Muscle of arm (tissue), 14 donors: ENCODE measurements around the gene SBDS. TPM values are rescaled to one million over a fixed set of nuclear protein-coding genes. Genes with fewer than 3 reads are reported as not detected.
"Not testable (repeated sequence)": the region's sequence is repeated elsewhere in the genome, so short reads cannot be mapped to it uniquely, and the experiment has no call there.

ENCODE experiments used
- DNase-seq: peaks from one replicate; pipeline ENCODE4 v3.0.0-alpha.2; 2013
- long read RNA-seq, 11 donors: transcript quantifications; one replicate each; lab custom pipeline, GENCODE V29; 2026
- polyA plus RNA-seq, 12 donors: library from polyadenylated mRNA; unstranded; fragments of 120-200 nt; gene quantifications; one replicate each; pipeline ENCODE4 v1.2.1, GENCODE V29; 2013; ENCODE audit not compliant: insufficient read length in 12 of 12

Gene SBDS
- 100 to 1,000 TPM in 11 of 12 donors, not detected in 1; 174 to 315 (median 260) TPM for polyA plus RNA-seq
- long read RNA-seq, donor 1, transcript SBDS-201 (5 exons, 1,631 nt) = major isoform, 40 of 82 reads
- long read RNA-seq, donor 1, partial matches to known transcripts = 42 of 82 reads
- long read RNA-seq, donor 1, other reads (novel, unspliced or antisense) = 0 of 82 reads
- long read RNA-seq, donor 2, transcript SBDS-201 (5 exons, 1,631 nt) = major isoform, 160 of 177 reads
- long read RNA-seq, donor 2, partial matches to known transcripts = 16 of 177 reads
- long read RNA-seq, donor 2, other reads (novel, unspliced or antisense) = 0 of 177 reads
- long read RNA-seq, donor 3, transcript SBDS-201 (5 exons, 1,631 nt) = major isoform, 49 of 55 reads
- long read RNA-seq, donor 3, partial matches to known transcripts = 6 of 55 reads
- long read RNA-seq, donor 3, other reads (novel, unspliced or antisense) = 0 of 55 reads
- long read RNA-seq, donor 4, transcript SBDS-201 (5 exons, 1,631 nt) = major isoform, 47 of 58 reads
- long read RNA-seq, donor 4, partial matches to known transcripts = 11 of 58 reads
- long read RNA-seq, donor 4, other reads (novel, unspliced or antisense) = 0 of 58 reads
- long read RNA-seq, donor 5, transcript SBDS-201 (5 exons, 1,631 nt) = major isoform, 162 of 241 reads
- long read RNA-seq, donor 5, partial matches to known transcripts = 78 of 241 reads
- long read RNA-seq, donor 5, other reads (novel, unspliced or antisense) = 0 of 241 reads
- long read RNA-seq, donor 6, transcript SBDS-201 (5 exons, 1,631 nt) = major isoform, 64 of 80 reads
- long read RNA-seq, donor 6, partial matches to known transcripts = 16 of 80 reads
- long read RNA-seq, donor 6, other reads (novel, unspliced or antisense) = 0 of 80 reads
- long read RNA-seq, donor 7, transcript SBDS-201 (5 exons, 1,631 nt) = major isoform, 41 of 59 reads
- long read RNA-seq, donor 7, partial matches to known transcripts = 18 of 59 reads
- long read RNA-seq, donor 7, other reads (novel, unspliced or antisense) = 0 of 59 reads
- long read RNA-seq, donor 8, transcript SBDS-201 (5 exons, 1,631 nt) = major isoform, 173 of 266 reads
- long read RNA-seq, donor 8, partial matches to known transcripts = 81 of 266 reads
- long read RNA-seq, donor 8, other reads (novel, unspliced or antisense) = 11 of 266 reads
- long read RNA-seq, donor 9, transcript SBDS-201 (5 exons, 1,631 nt) = major isoform, 56 of 88 reads
- long read RNA-seq, donor 9, partial matches to known transcripts = 31 of 88 reads
- long read RNA-seq, donor 9, other reads (novel, unspliced or antisense) = 0 of 88 reads
- long read RNA-seq, donor 10, transcript SBDS-201 (5 exons, 1,631 nt) = major isoform, 120 of 169 reads
- long read RNA-seq, donor 10, partial matches to known transcripts = 49 of 169 reads
- long read RNA-seq, donor 10, other reads (novel, unspliced or antisense) = 0 of 169 reads
- long read RNA-seq, donor 11, transcript SBDS-201 (5 exons, 1,631 nt) = major isoform, 86 of 125 reads
- long read RNA-seq, donor 11, partial matches to known transcripts = 39 of 125 reads
- long read RNA-seq, donor 11, other reads (novel, unspliced or antisense) = 0 of 125 reads

DNA sequence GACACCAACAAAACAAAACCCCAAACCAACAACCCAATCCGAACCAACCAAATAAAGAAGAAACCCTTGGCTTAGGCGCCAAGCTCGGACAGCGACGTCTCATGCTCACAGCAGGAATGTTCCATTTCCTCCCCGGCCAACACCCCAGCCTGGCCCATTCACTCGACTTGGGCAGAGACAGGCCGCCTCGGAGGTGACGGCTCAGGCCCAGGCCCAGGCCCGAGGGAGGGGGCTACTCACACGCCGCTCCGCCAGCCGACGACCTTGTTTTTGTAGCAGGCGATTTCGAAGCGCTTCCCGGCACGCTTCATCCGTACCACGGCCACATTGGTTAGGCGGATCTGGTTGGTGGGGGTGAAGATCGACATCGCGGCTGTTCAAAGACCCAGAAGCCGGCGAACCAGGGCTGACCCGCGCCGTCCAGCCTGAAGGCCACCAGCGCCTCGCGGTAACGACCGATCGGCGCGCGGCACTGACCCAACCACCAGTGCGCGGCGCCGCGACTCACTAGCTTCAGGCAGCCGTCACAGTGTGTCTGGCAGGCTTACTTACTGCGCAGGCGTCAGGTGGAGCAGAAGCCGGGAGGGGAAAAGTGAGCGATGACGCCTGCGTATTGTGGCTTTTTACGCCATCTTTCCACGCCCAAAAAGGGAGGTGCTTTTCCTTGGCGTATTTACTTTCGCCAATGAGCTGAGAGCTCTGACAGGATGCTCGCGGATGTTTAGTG, at the start of gene SBDS:
TSS of gene SBDS (minus strand) at position 537 of the 727 bp plus-strand sequence. CDS start at position 368, 169 bp downstream.
- DNase-seq = peak; percentile 98

DNA sequence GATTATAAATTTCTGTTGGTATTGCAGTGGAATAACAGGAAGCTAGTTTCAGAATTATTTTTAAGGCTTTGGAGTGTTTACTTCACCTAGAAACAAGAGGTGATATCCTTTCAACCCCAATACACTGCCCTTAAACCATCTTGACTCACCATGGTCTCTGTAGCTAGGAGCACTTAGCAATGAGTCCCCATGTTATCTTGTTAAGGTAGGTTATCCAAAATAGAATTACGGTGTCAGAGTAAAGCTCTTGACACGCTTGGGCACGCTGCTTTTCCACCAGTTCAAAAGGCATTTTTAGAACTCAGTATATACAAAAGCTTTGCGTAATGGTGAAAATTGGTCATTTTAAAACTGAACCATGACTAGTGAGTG, 48.2 kb upstream of the SBDS start:
- not testable (repeated sequence) for DNase-seq

DNA sequence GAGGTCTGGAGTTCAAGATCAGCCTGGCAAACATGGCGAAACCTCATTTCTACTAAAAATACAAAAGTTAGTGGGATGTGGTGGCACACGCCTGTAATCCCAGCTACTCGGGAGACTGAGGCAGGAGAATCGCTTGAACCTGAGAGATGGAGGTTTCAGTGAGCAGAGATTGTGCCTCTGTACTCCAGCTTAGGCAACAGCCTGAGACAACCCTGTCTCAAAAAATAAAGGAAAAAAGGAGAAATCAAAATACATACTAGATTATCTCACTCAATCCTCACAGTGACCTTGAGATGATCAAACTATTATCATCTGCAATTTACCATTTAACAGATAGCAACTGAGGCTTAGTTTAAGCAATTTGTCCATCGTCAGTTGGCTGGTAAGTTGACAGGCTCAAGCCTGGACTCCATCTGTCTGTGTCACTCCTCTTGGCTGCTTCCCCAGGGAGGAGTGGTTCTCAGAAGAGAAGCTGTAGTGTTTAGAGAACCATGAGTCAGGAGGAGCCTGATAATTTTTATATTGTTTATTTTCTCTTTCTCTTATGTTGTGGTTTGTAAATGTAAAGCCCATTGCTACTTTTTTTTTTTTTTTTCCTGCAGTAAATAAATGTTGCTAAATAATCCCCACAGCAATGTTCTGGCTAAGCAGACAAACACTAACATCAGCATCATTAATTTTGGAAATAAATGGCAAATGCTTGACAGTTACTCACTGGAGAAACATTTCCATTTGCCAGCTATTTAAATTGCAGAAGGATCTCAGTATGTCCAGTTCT, 47.6 kb upstream of the SBDS start:
- DNase-seq = peak; percentile 13

DNA sequence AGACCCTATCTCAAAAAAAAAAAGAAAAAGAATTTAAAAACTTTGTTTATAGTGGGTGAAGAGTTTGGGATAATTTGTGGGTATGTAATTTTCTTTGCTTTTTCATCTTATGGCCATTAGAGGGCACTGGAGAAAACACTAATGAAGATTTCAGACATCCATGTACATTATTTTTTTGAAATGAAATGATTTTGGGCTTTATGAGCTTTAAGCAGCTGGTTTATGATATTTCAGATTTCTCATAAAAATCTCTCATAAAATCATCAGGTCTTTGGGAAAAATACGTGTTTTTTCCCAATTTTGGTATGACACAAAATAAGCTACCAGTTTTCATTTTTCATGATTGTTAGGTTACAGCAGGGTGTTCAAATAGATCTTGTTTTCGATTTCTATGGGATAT, 45.4 kb upstream of the SBDS start:
- DNase-seq = not testable (repeated sequence)

DNA sequence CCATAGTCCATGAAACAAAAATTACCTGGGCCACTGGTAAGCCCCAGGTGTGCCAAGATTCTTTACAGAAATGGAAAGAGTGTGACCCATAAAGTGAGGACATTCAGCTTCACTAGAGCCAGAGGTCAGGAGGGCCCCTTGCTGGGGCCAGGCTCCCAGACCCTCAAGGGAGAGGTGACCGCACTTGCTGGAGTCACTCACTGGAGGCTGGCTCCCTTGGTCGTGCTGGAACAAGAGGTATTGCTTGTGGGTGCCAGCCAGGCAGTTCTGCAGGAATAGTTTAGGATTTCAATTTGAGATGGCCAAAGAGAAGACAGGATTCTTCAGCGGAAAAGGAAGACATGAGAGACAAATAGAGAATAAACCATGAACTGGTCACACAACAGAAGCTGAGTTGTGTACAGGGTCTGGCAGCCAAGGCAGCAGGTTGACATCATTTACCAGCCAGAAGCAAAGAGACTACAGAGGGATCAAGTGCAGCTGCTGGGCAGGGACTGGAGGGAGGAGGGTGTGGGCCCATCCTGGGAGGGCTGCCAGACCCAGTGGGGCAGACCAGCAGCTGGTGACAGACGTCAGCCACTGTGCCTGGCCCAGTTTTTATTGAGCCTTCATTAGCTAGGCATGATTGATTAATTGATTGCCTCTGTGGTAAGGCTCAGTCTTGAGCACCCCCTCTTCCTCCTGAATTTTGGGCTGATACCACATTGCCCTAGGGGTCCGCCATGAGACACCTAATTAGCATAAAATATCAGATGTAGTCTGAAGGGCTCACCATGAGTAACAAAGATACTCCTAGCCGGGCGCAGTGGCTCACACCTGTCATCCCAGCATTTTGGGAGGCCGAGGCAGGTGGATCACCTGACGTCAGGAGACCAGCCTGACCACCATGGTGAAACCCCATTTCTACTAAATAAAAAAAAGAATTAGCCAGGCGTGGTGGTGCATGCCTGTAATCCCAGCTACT, 41.3 kb upstream of the SBDS start:
- not testable (repeated sequence) for DNase-seq

DNA sequence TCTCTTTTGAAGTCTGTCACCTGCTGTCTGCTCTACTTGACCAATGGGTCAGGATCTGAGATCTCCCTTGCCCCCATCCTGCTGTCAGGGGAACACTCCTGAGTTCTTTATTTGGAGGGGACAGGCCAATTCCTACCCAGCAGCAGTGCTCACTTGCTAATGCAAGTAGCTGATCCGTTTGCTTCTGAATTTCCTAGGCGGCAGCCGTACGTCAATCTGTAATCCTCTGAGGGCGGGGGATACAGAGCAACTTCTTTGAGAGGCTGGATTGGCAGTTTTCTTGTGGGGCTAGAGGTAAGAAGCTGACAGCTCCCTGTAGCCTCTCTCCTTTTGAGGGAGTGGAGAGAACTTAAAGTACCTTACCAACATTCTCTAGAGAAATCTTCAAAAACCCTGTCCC, 37.9 kb upstream of the SBDS start:
- no peak for DNase-seq

DNA sequence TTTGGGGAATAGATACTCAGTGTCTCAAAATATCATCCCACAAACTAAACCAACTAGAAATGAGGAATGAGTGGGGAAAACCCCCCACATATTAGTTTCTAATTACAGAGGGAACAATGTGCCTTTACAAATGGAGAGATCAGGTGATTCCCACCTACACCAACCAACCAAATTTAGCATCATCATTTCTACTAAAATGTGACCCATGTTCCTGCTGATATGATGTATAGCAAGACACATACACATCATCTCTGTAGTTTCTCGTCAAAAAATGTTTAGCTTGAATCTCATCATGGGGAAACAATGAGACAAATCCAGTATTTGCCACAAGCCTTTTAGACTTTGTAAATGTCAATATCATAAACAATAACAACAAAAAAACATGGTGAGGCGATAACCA, 36.3 kb upstream of the SBDS start:
- not testable (repeated sequence) for DNase-seq

DNA sequence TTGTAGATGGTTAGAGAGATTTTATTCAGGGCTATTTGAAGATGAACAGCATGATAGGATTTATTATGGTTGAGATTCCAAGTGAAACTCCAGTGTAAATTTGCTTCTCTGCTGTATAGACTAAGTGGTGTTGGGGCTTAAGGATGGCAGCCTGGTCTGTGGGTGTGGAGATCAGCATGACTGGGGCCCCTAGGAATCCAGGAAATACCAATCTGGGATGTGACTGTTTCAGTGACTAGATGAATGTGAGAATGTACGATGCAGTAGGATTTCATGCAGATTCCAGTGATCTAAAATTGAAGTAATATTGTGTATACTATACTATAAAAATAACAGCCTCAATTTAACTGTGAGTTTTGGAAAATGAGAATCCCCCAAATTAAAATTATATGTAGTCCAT, 30.1 kb upstream of the SBDS start:
- DNase-seq = not testable (repeated sequence)

DNA sequence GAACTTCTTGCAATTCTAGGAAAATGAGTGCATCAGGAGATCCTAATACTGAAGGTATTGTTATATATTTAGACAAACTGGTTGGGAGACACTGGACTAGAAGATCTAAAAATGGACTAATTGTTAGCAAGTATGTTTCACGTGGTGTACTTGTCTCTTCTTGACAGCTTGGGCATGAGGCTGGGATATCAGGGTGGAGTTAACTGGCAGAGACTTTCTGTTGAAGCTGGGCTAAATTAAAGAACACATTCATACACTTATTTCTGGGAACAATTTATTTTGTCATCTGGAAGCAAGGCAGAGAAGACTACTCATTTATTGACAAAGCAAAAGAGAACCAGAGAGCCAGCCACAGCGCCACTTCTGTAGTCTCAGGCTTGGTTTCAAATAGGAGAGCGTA, 27.1 kb upstream of the SBDS start:
- DNase-seq = no peak

DNA sequence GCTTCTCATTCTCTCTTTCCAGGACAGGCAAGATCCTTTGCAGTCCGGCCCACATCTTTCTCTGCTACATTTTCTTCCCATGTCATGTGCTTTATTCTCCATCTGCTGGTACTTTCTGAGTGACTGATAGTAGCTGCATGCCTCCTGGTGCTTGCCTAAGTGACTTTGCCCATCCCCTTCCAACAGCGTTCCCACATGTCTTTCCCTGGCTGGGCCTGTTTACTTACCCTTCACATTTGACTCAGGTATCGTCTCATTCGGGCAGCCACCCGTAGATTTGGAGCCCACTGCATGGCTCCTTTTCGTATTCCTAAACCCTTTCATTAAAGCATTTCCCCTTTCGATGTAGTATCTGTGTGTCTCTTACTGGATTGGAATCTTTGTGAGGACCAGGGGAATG, 25.9 kb upstream of the SBDS start:
- DNase-seq = no peak

DNA sequence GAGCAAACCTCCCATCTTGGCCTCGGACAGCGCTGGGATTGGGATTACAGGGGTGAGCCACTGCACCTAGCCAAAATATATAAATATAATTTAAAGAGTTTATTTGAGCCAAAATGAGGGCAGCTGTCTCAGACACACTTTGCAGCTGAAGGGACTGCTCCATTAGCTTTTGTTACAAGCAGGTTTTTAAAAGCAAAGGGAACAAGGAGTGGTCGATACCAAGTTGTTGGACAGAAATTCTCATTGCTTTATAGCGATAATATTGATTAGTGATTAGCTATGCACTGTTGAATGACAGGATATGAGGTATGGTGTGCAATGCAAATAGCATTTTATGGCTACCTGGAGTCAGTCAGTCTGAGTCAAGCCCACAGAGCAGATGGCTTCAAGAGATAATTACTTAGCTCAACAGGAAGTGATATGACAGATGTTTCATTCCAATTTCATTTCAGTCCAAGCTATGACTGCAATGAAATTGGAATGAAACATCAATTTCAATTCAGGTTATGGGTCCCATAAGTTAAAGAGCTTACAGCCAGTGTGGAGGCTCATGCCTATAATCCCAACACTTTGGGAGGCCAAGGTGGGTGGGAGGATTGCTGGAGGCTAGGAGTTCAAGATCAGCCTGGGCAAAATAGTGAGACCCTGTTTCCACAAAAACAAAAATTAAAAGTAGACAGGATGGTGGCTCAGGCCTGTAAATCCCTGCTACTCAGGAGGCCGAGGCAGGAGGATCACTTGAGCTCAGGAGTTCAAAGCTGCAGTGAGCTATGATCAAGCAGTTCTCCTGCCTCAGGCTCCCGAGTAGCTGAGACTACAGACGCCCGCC, 24.4 kb upstream of the SBDS start:
- DNase-seq = no peak

DNA sequence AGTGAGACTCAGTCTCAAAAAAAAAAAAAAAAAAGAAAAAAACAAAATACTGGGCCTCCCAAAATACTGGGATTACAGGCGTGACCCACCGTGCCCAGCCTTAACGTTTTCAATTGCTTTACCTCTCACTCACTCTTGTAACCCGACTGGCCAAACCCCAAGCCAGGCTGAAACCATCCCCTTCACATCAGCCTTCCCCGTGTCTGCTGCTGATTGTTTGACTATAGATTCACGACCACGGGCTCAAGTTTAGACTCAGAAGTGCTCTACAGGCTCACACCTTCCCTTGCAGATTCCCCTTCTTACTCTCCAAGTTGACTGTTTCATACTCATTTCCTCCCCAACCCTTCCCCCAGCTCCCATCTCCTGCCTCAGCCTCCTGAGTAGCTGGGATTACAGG, 23.6 kb upstream of the SBDS start:
- no peak for DNase-seq

DNA sequence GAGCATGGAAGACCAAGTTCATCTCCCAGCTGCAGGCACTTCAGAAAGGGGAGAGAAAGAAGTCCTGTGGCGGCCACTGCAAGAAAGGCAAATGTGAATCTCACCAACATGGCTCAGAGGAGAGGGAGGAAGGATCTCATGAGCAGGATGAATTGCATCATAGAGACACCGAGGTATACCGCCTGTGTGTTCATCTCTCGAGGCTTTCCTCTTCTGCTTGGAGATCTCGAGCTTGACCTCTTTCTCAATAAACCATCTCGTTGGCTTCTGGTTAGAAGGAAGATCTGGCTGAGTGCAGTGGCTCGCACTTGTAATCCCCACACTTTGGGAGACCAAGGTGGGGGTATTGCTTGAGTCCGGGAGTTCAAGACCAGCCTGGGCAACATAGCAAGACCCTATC, 22.6 kb upstream of the SBDS start:
- not testable (repeated sequence) for DNase-seq

DNA sequence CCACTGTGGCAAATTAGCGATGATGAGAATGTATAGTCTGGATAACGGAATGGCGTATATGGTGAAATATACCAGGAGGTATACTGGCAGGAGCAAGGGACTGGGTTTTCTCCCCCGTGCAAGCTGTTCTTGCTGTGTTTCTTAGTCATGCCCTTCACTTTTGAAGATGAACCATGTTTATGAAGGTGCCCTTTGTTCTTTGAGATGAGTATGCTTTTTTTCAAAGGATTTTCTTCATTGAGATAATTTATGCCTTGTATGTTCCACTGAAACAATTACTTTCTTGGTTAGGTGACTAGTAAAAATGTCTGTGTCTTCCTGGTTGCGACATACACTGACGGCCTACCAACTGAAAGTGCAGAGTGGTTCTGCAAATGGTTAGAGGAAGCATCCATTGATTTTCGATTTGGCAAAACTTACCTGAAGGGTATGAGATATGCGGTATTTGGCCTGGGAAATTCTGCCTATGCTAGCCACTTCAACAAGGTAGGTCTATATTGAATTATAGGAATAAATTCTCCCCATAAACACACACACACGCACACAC, 18.8 kb upstream of the SBDS start:
- DNase-seq = not testable (repeated sequence)

DNA sequence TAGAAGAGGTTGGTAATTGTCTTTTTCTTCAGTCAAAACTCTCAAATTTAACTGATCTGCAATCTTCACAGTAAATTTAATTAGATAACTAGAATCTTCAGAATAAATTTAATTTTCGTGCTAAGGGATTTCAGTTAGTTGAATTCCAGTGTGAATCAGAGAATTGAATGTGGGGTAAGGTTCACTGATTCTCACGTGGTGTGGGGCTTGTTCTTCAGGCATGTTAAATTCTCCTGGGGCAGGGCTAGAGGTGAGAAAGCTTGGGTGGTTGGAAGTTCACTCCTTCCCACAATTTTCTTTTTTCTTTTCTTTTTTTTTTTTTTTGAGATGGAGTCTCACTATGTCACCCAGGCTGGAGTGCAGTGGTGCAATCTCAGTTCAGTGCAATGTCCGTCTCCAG, 14.3 kb upstream of the SBDS start:
- DNase-seq = not testable (repeated sequence)

DNA sequence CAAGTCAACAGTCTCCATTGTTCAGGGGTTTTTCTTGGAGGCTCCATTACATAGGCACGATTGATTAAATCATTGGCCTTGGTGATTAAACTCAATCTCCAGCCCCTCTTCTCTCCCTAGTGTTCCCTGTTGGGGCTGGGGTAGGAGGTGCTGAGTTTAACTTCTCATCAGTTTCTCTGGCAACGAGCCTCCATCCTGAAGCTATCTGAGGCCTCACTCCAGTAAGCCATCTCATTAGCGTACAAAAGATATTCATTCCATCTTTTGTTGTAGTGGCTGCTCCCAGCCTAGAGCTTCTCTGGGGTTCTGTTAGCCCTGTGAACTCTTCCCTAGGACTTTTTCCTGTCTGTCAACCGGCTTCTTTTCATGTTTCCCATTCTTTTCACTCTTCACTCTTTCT, 12.9 kb upstream of the SBDS start:
- no peak for DNase-seq

DNA sequence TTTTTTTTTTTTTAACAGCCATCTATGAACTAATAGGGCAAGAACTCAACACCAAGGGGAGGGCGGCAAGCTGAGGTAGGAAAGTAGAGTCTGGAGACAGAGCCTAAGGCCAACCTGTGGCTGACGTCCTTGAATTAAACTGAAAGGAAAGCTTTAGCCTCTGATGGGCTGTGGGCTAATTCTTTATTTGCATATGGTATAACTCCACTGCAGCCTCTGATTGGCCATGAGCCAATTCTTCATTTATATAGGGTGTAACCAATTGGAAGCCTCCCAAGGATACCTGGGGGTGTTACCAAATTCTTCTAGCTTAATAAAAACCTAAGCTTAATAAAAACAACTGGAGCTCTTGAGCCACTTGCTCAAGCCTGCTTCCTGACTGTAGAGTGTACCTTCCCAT, 11.6 kb upstream of the SBDS start:
- no peak for DNase-seq
